T follicular helper cell (primary cell): ENCODE measurements around the gene PPARG.
"Not testable (repeated sequence)": the region's sequence is repeated elsewhere in the genome, so short reads cannot be mapped to it uniquely, and the experiment has no call there.

Experiments
- DNase-seq: peaks from one replicate; pipeline ENCODE4 v3.0.0-alpha.2; 2020; ENCODE audit warnings: low read depth

Gene PPARG

DNA sequence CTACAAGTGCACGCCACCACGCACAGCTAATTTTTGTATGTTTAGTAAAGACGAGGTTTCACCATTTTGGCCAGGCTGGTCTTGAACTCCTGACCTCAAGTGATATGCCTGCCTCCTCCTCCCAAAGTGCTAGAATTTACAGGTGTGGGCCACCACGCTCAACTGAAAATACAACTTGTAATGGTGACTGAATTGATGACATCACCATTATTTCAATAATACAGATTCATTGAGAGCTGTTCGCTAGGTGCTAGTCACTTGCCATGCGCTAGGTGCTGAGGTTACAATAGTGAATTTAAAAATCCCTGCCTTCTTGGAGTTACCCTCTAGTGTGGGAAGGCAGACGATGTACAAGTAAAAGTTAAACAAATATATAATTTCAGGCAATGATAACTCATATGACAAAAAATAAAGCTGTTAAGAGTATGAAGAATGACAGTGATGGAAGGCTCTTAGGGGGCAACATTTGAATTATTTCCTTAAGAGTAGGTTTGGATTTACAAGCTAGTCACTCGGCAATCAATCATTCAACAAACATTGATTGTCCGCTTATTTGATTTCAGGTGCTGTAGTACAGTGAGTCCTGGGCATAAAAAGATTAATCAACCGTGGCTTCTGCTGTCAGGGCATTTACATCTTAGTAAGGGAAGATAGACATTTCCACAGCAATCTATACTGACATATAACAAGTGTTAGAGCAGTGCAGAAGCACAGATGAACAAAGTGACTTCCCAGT, 9.1 kb upstream of the PPARG start:
- DNase-seq, result no peak

DNA sequence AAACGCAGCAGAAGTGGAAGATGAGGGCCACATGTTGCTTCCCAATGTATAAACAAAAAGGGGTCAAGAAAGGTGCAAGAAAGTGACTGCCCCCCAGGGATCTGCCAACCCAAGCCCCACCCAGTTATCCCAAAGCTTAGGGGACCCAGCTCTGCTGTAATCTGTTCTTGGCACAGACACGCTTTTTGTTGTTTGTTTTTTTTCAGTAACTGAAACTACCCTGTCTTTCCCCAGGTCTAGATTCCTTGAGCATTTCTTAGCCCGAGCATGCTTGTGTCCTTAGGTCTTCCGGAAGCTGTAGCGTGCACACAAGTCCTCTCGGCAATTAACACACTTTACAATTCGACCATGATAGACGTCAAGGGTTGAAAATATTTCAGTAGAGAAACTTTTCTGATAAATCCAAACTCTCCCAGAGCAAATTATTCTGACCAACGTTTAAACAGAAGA, 8.5 kb upstream of the PPARG start:
- no peak for DNase-seq

DNA sequence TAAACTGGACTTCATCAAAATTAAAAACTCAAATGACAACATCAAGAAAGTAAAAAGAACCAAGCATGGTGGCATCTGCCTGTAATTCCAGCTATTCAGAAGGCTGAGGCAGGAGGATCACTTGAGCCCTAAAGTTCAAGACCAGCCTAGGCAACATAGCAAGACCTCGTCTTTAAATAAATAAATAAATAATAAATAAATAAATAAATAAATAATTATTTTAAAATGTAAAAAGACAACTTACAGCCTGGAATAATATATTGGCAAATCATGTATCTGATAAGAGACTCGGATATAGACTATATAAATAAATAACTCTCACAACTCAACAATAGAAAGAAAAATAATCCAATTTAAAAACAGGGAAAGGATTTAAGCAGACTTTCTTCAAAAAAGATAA, 4.3 kb upstream of the PPARG start:
- no peak for DNase-seq

DNA sequence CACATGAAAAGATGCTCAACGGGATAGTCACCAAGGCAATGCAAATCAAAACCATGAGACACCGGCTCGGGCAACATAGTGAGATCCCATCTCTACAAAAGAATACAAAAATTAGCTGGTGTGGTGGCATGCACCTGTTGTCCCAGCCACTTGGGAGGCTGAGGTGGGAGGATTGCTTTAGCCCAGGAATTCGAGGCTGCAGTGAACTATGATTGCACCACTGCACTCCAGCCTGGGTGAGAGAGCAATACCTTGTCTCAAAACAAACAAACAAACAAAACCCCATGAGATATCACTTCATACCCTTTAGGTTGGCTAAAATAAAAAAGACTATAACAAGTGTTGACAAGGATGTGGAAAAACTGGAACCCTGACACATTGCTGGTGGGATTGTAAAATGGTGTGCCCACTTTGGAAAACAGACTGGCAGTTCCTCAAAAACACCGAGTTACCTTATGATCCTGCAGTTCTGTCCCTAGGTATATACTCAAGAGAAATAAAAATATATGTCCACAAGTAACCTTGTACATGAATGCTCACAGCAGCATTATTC, 3.8 kb upstream of the PPARG start:
- no peak for DNase-seq

DNA sequence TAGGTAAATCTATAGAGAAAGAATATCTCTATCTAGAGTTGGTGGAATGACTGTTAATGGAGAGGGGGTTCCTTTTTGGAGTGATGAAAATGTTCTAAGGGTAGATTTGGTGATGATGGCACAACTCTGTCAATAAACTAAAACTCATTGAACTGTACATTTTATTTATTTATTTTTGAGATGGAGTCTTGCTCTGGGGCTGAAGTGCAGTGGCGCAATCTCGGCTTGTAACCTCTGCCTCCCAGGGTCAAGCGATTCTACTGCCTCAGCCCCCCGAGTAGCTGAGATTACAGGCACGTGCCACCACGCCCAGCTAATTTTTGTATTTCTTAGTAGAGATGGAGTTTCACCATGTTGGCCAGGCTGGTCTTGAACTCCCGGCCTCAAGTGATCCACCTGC, 3.1 kb upstream of the PPARG start:
- not testable (repeated sequence) for DNase-seq

DNA sequence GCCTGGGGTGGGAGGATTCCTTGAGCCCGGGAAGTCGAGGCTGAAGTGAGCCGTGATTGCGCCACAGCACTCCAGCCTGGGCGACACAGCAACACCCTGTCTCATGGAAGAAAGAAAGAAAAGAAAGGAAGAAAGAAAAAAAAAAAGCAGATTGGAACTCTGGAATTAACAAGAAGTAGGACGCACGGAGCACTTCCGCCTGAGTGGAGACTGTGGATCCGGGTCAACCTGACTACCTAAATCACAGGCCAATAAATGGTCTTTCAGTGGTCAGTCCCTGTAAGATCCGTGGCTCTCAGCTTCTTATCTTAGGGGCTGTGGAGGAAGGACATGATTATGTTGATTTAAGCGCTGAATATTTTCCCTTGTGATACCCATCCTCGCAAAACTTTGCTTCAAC, 2.4 kb upstream of the PPARG start:
- DNase-seq, result no peak

DNA sequence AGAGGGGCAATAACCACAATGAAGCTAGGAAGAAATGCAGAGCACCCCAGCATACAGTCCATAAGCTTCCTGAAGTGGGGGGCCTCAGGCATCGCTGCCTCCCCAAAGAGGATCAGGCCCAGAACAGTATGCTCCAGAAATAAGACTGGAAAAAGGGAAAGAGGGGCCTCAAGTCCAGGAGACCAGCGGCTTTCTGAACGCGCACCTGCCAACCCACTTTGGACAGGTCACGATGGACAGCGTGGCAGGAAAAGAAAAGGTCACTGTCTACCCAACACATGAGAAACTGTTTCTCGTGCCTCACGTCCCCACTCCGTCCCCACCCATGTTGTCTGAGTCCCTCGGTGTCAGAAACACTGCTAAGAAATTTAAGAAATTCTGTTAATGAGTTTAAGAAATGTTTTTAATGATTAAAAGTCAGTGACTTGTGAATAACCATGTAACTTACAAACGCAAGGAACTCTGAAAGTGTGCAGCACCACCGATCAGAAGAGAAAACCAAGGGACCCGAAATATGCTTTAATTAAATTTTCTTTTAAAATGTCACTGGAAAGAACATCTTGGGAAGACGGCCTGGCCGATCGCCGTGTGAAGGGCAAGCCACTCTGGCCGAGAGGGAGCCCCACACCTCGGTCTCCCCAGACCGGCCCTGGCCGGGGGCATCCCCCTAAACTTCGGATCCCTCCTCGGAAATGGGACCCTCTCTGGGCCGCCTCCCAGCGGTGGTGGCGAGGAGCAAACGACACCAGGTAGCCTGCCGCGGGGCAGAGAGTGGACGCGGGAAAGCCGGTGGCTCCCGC, 1.7 kb upstream of the PPARG start:
- no peak for DNase-seq

DNA sequence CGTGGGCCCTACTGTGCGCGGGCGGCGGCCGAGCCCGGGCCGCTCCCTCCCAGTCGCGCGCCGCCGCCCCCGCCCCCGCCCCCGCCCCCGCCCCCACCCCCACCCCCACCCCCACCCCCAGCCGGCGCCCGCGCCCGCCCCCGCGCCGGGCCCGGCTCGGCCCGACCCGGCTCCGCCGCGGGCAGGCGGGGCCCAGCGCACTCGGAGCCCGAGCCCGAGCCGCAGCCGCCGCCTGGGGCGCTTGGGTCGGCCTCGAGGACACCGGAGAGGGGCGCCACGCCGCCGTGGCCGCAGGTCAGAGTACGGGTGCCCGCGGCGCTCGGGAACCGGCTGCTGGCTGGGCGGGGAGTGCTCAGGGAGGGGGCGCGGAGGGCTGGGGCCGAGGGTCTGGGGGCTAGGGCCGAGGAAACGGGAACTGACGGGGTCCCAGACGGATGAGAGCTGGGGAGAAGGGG, 1.1 kb upstream of the PPARG start:
- no peak for DNase-seq

DNA sequence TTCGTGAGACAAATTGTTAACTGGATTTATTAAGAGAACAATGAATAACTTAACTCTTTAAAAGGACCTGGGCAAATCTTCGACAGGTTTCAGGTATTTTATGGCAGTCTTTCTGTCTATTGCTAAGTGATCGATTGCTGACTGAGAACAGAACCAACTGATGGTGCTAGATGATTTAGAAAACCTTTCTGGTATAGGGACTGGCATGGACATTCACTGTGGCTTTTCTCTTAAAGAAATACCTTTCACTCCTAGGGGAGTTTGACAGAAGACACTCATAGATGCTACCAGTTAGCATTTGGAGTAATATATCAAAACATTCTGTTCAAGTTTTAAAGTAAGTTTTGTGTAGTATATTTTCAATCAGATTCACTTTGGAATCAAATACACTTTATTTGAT, 654 bp downstream of the PPARG start:
- no peak for DNase-seq

DNA sequence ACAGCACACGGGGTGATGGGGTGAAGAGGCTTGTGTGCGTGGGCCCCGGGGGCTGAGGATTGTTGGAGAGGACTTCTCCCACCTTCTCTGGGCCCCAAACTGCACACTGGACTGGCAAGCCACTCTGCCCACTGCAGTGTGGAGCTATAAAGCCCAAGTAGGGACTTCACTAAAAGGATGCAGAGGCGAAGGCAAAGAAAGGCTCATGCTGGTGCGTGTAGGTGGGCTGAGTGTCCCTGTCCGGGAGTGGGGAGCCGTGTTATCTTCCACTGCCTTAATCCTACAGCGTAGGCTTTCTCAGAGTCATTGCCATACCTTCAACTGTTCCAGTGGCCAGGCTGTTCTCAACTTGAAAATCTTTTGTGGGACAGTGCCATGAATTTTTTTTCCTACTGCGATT, 3.9 kb downstream of the PPARG start:
- DNase-seq, result no peak

DNA sequence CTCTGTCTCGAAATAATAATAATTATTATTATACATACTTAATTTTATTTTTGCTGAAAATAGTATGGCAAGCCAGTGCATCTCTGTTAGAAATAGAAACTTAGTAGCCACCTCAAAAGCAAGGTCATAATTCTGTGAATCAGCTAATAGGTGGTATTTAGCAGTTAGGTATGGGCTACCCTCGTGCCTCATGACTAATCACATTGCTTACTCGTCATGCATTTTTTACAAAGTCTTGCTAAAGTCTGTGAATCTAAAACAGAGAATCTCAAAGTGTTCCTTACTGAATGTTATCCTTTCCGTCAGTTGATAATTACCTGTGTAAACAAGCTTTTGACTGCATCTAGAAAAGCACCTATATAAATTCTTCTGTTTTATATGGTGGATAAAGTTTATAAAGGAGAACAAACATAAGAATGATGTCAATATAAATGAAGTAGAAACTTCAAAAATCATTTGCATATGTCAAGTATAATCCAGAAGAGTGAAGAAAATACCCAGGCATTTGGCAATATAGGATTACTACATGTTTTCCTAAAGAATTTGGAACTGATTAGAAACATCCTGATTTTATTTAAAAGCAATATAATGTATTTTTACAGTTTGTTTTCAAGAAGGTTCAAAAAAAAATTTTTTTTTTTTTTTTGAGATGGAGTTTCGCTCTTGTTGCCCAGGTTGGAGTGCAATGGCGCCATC, 6.2 kb downstream of the PPARG start:
- no peak for DNase-seq

DNA sequence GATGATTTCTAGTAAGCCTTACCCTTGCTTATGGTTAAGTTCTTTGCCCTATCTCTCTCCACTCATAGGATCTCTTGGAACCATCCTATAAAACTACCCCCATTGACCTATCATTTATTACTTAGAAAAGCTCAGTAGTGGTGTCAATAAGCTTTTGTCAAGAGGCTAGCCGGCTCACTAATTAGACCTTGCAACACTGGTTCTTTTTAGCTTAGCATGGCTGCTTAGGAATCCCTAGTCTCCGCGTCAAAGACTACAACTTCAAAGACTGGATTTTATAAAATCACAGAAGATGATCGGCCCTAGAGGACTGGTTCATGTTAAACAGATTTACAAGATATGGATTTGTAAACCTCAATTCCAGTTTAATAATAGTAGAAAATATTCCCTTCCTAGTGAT, 7.6 kb downstream of the PPARG start:
- DNase-seq, result no peak

DNA sequence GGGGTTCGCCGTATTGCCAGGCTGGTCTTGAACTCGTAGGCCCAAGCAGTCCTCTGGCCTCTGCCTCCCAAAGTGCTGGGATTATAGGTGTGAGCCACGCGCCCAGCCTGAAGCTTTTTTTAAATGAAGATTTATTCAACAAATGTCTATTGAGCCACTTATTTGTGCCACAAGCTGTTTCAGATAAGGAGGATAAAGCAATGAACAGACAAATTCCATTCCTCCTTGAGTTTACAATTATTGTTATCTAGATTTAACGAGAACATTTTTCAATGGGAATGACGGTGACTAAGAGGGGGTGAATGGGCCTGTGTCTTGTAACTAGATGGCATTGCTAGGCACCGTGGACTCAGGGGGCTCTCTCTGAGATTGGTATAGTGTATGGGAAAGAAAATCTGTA, 10.2 kb downstream of the PPARG start:
- DNase-seq, result no peak

DNA sequence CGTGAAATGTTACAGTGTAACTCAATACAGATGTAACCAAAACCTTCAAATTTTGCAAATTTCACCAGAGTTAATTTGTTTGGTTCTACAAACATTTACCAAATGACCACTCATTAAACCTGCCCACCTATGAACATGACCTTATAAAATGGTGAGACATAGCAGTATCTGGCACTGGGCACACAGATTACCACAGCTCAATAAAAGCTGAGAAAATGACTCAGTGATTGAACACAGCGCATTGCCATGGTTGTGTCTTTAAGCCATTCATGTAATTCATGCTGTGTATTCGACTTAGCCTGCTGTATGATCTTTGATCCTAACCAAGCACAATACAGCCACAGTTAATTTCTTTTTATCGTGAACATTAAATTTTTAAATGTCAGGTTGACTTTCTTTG, 11.3 kb downstream of the PPARG start:
- DNase-seq, result no peak

DNA sequence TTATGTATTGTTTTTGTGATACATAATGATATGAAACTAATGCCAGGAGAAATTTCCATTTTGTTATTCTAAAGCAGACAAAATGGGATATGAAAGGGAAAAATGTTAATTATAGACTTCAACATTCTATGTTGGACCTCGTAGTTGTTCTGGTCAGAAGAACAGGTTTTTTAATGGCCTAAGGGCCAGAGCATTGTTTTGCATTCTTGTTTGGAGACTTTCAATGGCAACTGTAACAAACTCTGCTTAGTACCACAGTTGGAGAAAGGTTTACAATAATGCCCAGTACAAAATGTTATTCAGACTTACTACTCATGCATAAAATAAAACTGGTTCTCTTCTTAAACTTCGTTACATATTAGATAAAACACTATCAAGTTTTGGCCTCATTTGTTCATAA, 12.2 kb downstream of the PPARG start:
- DNase-seq, result no peak

DNA sequence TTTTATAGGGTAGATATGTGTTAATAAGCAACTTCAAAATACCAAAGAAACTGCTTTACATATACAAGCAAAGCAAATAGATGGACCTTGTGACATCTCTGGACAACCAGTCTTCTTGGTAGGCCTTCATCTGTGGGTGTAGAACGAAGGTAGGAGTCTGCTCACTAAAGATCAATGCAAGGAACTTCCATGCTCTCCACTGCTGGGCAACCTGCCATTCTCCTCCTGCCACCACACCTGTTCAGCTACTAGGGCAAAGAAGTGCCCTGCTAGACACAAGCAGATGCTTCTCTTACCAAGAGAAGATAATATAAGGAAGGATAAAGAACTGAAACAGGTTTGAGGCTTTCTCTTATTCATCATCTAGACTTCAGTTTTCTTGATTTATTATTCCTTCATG, 12.6 kb downstream of the PPARG start:
- no peak for DNase-seq

DNA sequence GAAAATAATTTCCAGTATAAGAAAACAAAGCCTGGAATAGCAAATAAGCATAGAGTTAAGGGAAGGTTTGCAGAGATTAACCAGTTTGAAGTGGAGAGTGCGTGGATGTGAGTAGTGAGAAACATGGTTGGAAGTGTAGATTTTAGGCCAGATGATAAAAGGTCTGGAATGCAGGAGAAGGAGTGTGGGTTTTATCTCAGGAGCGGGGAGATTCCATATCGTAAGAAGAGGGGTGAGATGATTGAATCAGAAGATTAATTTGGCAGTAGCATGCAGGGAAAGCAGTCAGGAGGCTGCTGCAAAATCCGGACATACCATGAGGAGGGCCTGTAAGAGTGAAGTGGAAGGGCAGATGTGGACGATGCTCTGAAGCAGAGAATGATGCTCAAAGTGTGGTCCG, 13.7 kb downstream of the PPARG start:
- DNase-seq, result no peak

DNA sequence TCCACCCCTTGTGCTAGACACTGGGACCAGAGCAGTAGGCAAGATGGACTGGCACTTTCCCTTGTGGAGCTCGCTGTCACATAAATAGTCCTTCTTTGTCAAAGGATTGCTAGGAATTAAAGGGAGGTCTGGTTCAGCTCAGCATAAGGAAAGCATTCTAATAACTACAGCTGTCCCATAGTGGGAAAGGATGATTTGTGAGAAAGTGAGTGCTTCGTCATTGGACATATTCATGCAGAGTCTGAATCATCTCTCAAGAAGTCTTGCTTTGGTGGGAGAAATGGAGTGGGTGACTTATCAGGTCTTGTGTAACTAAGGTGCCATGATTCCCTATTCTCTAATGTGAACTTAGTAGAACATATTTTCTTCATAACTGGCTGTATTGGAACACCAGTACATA, 14.7 kb downstream of the PPARG start:
- DNase-seq, result no peak

DNA sequence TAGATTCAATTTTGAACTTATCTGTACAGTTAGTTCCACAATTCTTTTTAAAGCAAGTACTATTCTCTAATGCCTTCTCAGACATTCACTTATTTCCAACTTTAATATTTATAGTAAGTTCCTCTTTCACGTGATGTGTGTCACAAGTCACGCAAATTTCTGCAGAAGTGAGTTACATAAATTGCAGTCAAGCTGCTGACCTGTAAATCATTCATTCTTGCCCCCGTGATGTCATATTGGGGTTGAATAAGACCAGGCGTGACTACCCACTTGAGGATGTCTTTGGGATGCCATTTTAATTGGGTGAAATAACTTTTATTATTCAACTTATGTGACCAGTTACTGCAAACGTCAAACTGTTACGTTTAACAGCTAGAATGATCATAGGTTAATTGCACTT, 15.1 kb downstream of the PPARG start:
- DNase-seq, result no peak

DNA sequence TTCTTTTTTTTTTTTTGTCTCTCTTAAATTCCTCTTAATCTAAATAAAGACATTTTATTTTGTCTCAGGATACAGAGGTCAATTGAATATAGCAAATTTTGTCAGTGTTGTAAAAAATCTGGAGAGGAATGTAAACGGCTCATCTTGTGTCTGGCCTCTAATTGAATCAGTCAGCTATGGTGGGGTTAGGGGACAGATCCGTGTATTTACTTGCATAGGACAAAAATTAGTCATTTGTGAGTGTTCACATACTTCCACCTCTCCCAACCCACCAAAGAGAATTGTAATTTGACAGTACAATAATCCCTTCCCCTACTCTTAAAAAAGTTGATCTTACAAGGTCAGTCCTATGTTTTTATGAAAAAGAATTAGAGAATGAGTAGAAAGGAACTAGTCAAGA, 18.3 kb downstream of the PPARG start:
- DNase-seq, result no peak

DNA sequence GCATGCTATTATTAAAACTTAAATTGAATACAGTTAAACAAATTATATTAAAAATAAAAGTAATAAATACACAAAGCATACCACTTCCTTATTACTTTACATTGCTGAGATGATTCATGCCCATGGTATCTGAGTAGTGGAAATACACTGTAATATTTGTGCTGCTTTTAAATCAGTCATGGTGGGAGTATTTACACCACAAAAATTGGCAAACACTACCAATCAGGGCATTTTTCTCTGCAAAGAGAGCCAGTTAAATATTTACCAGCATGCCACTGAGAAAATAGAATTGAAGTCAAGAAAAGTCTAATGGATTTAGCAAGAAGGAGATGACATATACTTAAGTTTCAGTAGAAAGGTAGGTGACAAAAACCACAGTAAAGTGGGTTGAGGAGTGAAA, 19.6 kb downstream of the PPARG start:
- no peak for DNase-seq

DNA sequence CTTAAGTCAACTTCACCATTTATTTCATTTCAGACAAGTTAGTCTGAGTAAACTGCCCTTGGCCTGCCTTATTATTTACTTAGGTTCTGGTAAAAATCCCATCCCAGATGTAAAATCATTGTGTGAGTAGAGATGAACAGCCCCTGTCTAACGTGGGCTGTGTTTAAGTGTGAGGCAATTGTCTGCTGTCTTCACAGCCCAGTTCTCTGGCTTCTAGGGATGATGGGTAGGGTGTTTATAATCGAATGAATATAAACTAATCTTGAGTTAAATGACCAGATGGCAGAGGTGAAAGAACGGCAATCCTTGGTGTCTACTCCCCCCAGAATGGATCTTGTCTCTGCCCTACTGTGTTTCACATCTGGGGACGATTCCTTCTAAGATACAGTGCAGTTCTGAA, 20.8 kb downstream of the PPARG start:
- DNase-seq, result no peak

DNA sequence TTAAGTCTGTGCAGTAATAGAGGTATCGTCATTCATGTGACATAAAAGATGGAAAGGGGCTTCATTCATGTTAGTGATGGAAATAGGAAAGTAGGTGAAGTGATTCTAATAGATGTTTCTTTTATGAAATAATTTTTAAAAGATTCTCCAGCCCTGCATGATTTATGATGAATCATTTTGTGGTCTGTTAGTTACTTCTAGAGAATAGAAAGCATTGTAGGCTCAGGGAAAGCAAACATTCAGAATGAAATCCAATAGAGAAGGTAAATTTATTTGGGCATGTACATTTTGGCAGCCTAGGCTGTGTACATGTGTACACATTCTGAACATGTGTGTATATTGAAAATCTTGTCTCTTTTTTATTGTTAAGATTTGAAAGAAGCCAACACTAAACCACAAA, 23.1 kb downstream of the PPARG start:
- DNase-seq, result no peak
